B cell (primary cell): Measurements from ENCODE around the gene SMAD2. TPM values are rescaled to one million over a fixed set of nuclear protein-coding genes. Genes with fewer than 3 reads are reported as not detected.

Source experiments
- ATAC-seq: fragments of 200-7000 bp; cut with Tn5 transposase; one replicate; pipeline ENCODE4 v1.10.0; 2021; ENCODE audit warnings: low read depth, mild to moderate bottlenecking, moderate number of reproducible peaks, moderate library complexity
- CTCF ChIA-PET: fragments of 350-600 bp; sonication (Branson Sonifier 250); formaldehyde crosslinking; loops from one replicate; lab custom pipeline; 2021; ENCODE audit warnings: antibody characterized with exemption, inconsistent platforms; lab: Charles Lee
- POLR2A ChIA-PET: fragments of 350-600 bp; sonication (Branson Sonifier 250); formaldehyde crosslinking; loops from one replicate; lab custom pipeline; 2021; ENCODE audit warnings: antibody characterized with exemption; lab: Charles Lee
- DNase-seq: peaks from one replicate; pipeline ENCODE4 v3.0.0; 2013
- H2AFZ ChIP-seq: 2 replicates; pipeline ENCODE4 v1.6.1; 2012; ENCODE audit warnings: mild to moderate bottlenecking, low read depth, low read length; ENCODE audit not compliant: insufficient read depth, poor library complexity, severe bottlenecking
- H3K27ac ChIP-seq, 2 donors: 1 replicate in 1 of 2; 2 replicates in 1 of 2; pipeline ENCODE4 v1.5.1; 2012 to 2013; ENCODE audit warnings: low read length in 2 of 2, mild to moderate bottlenecking in 2 of 2, moderate library complexity in 1 of 2
- H3K27me3 ChIP-seq, 4 experiments: fragments of 200-600 bp in 1 of 4; sonication (generic) in 1 of 4; replicated peaks in 1 of 4; 1 replicate in 2 of 4; 2 replicates in 2 of 4; pipeline versions ENCODE4 v1.6.1 to v1.7.0; 2013 to 2016; ENCODE audit warnings: low read length in 3 of 4, mild to moderate bottlenecking in 2 of 4, mixed read lengths in 1 of 4, moderate library complexity in 1 of 4; ENCODE audit not compliant: insufficient read depth in 4 of 4, control insufficient read depth in 3 of 4; ENCODE audit errors: control extremely low read depth in 1 of 4
- H3K36me3 ChIP-seq, 2 experiments: replicated peaks in 1 of 2; 1 replicate in 1 of 2; 2 replicates in 1 of 2; pipeline versions ENCODE4 v1.6.1 to v1.7.1; 2013; ENCODE audit warnings: low read length in 1 of 2; ENCODE audit not compliant: insufficient read depth in 2 of 2, control insufficient read depth in 1 of 2; ENCODE audit errors: control extremely low read depth in 1 of 2, extremely low read depth in 1 of 2
- H3K4me1 ChIP-seq, 2 donors: fragments of 200-600 bp in 1 of 2; sonication (generic) in 1 of 2; 1 replicate in 1 of 2; 2 replicates in 1 of 2; pipeline versions ENCODE4 v1.5.1 to v1.6.1; 2013 to 2017; ENCODE audit warnings: low read length in 2 of 2; ENCODE audit not compliant: control insufficient read depth in 2 of 2, insufficient read depth in 2 of 2
- H3K4me2 ChIP-seq: replicated peaks from 2 replicates; pipeline ENCODE3; 2012; ENCODE audit warnings: mild to moderate bottlenecking, low read depth, low read length; ENCODE audit not compliant: poor library complexity, severe bottlenecking
- H3K4me3 ChIP-seq, 5 experiments: fragments of 200-600 bp in 1 of 5; sonication (generic) in 1 of 5; 1 replicate in 3 of 5; 2 replicates in 2 of 5; pipeline versions ENCODE4 v1.5.1 to v1.7.0; 2011 to 2016; ENCODE audit warnings: low read length in 4 of 5, mild to moderate bottlenecking in 4 of 5, low read depth in 2 of 5, control low read depth in 1 of 5, moderate library complexity in 1 of 5; ENCODE audit not compliant: insufficient read depth in 1 of 5; ENCODE audit errors: control extremely low read depth in 1 of 5, extremely low read depth in 1 of 5
- H3K79me2 ChIP-seq: fragments of 200-600 bp; sonication (generic); one replicate; pipeline ENCODE4 v1.6.0; 2016; ENCODE audit warnings: low read length; ENCODE audit not compliant: control insufficient read depth, insufficient read depth
- H3K9ac ChIP-seq: fragments of 200-600 bp; sonication (generic); 2 replicates; pipeline ENCODE4 v1.6.1; 2017; ENCODE audit warnings: mild to moderate bottlenecking, low read length, moderate library complexity
- H3K9me3 ChIP-seq, 3 donors: one replicate each; pipeline versions ENCODE4 v1.6.1 to v1.7.1; 2013; ENCODE audit warnings: low read length in 2 of 3; ENCODE audit not compliant: control insufficient read depth in 2 of 3, insufficient read depth in 1 of 3; ENCODE audit errors: control extremely low read depth in 1 of 3
- H4K20me1 ChIP-seq: 2 replicates; pipeline ENCODE4 v1.6.0; 2012; ENCODE audit warnings: mild to moderate bottlenecking, low read length; ENCODE audit not compliant: insufficient read depth, control insufficient read depth, poor library complexity, severe bottlenecking
- H3K27ac Mint-ChIP-seq: one replicate; pipeline ENCODE4 v1.8.0; 2021; ENCODE audit warnings: mixed read lengths
- H3K27me3 Mint-ChIP-seq: one replicate; pipeline ENCODE4 v1.8.0; 2021; ENCODE audit warnings: mixed read lengths
- H3K4me1 Mint-ChIP-seq: one replicate; pipeline ENCODE4 v1.8.0; 2021; ENCODE audit warnings: mixed read lengths
- H3K4me3 Mint-ChIP-seq: one replicate; pipeline ENCODE4 v1.8.0; 2021; ENCODE audit warnings: mixed read lengths
- H3K9me3 Mint-ChIP-seq: one replicate; pipeline ENCODE4 v1.8.0; 2022; ENCODE audit warnings: mixed read lengths; ENCODE audit not compliant: insufficient read depth
- CTCF ChIP-seq: fragments of 200-600 bp; IDR thresholded peaks from one replicate; pipeline ENCODE4 v1.8.0; 2022; ENCODE audit warnings: antibody characterized with exemption, mild to moderate bottlenecking
- EZH2 ChIP-seq: IDR thresholded peaks from 2 replicates; pipeline ENCODE4 v1.6.1; 2012; ENCODE audit warnings: borderline replicate concordance, low read depth, mild to moderate bottlenecking, moderate library complexity, low read length; ENCODE audit not compliant: insufficient read depth, poor library complexity, severe bottlenecking
- WGBS: methylation state at CpG from one replicate; pipeline ENCODE4 v1.1.5; 2013; ENCODE audit warnings: missing lambda C conversion rate; ENCODE audit not compliant: insufficient coverage; 5-methylcytosine and 5-hydroxymethylcytosine counted together
- intact Hi-C: fragments of 100-400 bp; cut with micrococcal nuclease; formaldehyde crosslinking; loops from one replicate; pipeline ENCODE4 v1.10.0; 2022
- polyA plus RNA-seq: library from polyadenylated mRNA; depleted of rRNA; stranded (reverse); fragments of >200 nt; gene quantifications from 2 replicates; pipeline ENCODE4 v1.2.3, GENCODE V29; 2012
- total RNA-seq, 2 donors: library from RNA; stranded (reverse); fragments of 120-200 nt in 1 of 2; gene quantifications; 1 replicate in 1 of 2; 2 replicates in 1 of 2; pipeline versions ENCODE4 v1.2.3 to v1.2.4, GENCODE V29; 2013 to 2022

Gene SMAD2
- total and polyA plus RNA-seq, 2 donors (not counting 1 experiment from before 2014, with no cell fraction given) = 23.4 to 139 TPM

- POLR2A ChIA-PET = interaction anchor here (0.6 kb wide), 1 partner anchor 10 kb away, joined by 3 read pairs; no protein-coding TSS in a partner anchor
- H3K4me2 ChIP-seq = no peak overlapping the region
- H3K9ac ChIP-seq = no peak overlapping the region
- H3K27ac Mint-ChIP-seq = no peak overlapping the region
- H3K4me1 Mint-ChIP-seq = peaks cover 16% of the 10 kb centered on the region
- H3K27me3 ChIP-seq = peaks cover 0 to 16% (median 11%) of the 10 kb centered on the region in 4 experiments
- H3K27ac ChIP-seq = no peak overlapping the region
- DNase-seq (no peak), ATAC-seq (no peak)
- intact Hi-C loops = no loop called here
- H3K9me3 Mint-ChIP-seq = no peaks in the 10 kb centered on the region
- no peak overlapping the region for H2AFZ ChIP-seq
- H3K9me3 ChIP-seq = no peaks in the 10 kb centered on the region
- H3K79me2 ChIP-seq = no peaks in the 10 kb centered on the region
- 96% methylated on average over 3 of the region's 4 CpGs for WGBS
- no peaks in the 10 kb centered on the region for H3K36me3 ChIP-seq
- peaks cover 10 to 13% of the 10 kb centered on the region in 2 donors for H3K4me1 ChIP-seq
- CTCF ChIA-PET = no interaction called here
- peaks cover 46% of the 10 kb centered on the region for H3K27me3 Mint-ChIP-seq
- no peak overlapping the region for H3K4me3 ChIP-seq
- no peak overlapping the region for H3K4me3 Mint-ChIP-seq
- no peaks in the 10 kb centered on the region for H4K20me1 ChIP-seq
- no peak for TF ChIP-seq CTCF
- no peak for TF ChIP-seq EZH2
These were observed 38.3 kb upstream of the SMAD2 start for GRCh38 chr18:47968721-47969120.

GRCh38 chr18:47968006-47968676 is 37.7 kb upstream of the SMAD2 start:
- no peak overlapping the region for H3K27ac Mint-ChIP-seq
- H3K9ac ChIP-seq = no peak overlapping the region
- peaks cover 10 to 13% of the 10 kb centered on the region in 2 donors for H3K4me1 ChIP-seq
- intact Hi-C loops = no loop called here
- no peak overlapping the region for H2AFZ ChIP-seq
- no peak overlapping the region for H3K4me2 ChIP-seq
- DNase-seq (no peak), ATAC-seq (no peak)
- no peaks in the 10 kb centered on the region for H4K20me1 ChIP-seq
- H3K36me3 ChIP-seq = no peaks in the 10 kb centered on the region
- H3K9me3 ChIP-seq = no peaks in the 10 kb centered on the region
- H3K9me3 Mint-ChIP-seq = no peaks in the 10 kb centered on the region
- ChIA-PET POLR2A (interaction anchor here (0.6 kb wide), 1 partner anchor 9 kb away, joined by 3 read pairs; no protein-coding TSS in a partner anchor), CTCF (no interaction called here)
- H3K27me3 ChIP-seq = peaks cover 0 to 13% (median 5%) of the 10 kb centered on the region in 4 experiments
- TF ChIP-seq CTCF (no peak), EZH2 (no peak)
- peaks cover 41% of the 10 kb centered on the region for H3K27me3 Mint-ChIP-seq
- no peak overlapping the region for H3K4me3 ChIP-seq
- no peak overlapping the region for H3K27ac ChIP-seq
- H3K4me3 Mint-ChIP-seq = no peak overlapping the region
- no peaks in the 10 kb centered on the region for H3K79me2 ChIP-seq
- WGBS = 94% methylated on average over 7 of the region's 9 CpGs
- H3K4me1 Mint-ChIP-seq = peaks cover 16% of the 10 kb centered on the region
